SK-N-SH (cell line): ENCODE measurements around the gene NOP53. TPM values are rescaled to one million over a fixed set of nuclear protein-coding genes. Genes with fewer than 3 reads are reported as not detected.
"Not testable (repeated sequence)": the region's sequence is repeated elsewhere in the genome, so short reads cannot be mapped to it uniquely, and the experiment has no call there.

ENCODE experiments used
- CTCF ChIA-PET: fragments of 300-600, 350-600 bp; formaldehyde crosslinking; extraction: SDS; loops from one replicate; lab custom pipeline; 2021; lab: Yijun Ruan, JAX
- POLR2A ChIA-PET: fragments of 350-600 bp; sonication (Branson Sonifier 250); formaldehyde crosslinking; extraction: SDS; loops from one replicate; lab custom pipeline; 2020; ENCODE audit warnings: antibody characterized with exemption, inconsistent platforms; lab: Yijun Ruan, JAX
- DNase-seq: peaks from one replicate; pipeline ENCODE4 v3.0.0; 2012
- H2AFZ ChIP-seq: fragments of 200-600 bp; sonication (generic); 2 replicates; pipeline ENCODE4 v1.8.1; 2016; ENCODE audit warnings: antibody characterized with exemption, mild to moderate bottlenecking, low read depth
- H3F3A ChIP-seq: fragments of 200-600 bp; sonication (generic); replicated peaks from 2 replicates; pipeline ENCODE3; 2016; ENCODE audit warnings: antibody characterized with exemption, mild to moderate bottlenecking; ENCODE audit not compliant: insufficient read depth
- H3K27ac ChIP-seq, 2 experiments: fragments of 200-500 bp in 1 of 2; fragments of 200-600 bp in 1 of 2; sonication (Bioruptor generic) in 1 of 2; sonication (generic), shearing (Covaris generic) in 1 of 2; 2 replicates each; pipeline versions ENCODE4 v1.5.1 to v1.6.1; 2014 to 2016; ENCODE audit warnings: low read depth in 2 of 2, inconsistent platforms in 1 of 2, low read length in 1 of 2, mild to moderate bottlenecking in 1 of 2, mixed read lengths in 1 of 2
- H3K27me3 ChIP-seq: fragments of 200-600 bp; sonication (generic), shearing (Covaris generic); 2 replicates; pipeline ENCODE4 v1.6.1; 2016; ENCODE audit warnings: mixed run types; ENCODE audit not compliant: insufficient read depth
- H3K36me3 ChIP-seq, 2 experiments: fragments of 200-500 bp in 1 of 2; fragments of 200-600 bp in 1 of 2; sonication (Bioruptor generic) in 1 of 2; sonication (generic) in 1 of 2; replicated peaks in 1 of 2; 2 replicates each; pipeline versions ENCODE3 to v1.5.1; 2014 to 2016; ENCODE audit warnings: low read length in 1 of 2, mild to moderate bottlenecking in 1 of 2; ENCODE audit not compliant: insufficient read depth in 2 of 2, control insufficient read depth in 1 of 2
- H3K4me1 ChIP-seq, 2 experiments: fragments of 200-500 bp in 1 of 2; fragments of 200-600 bp in 1 of 2; sonication (Bioruptor generic) in 1 of 2; sonication (generic), shearing (Covaris generic) in 1 of 2; 2 replicates each; pipeline versions ENCODE4 v1.5.1 to v1.6.1; 2014 to 2016; ENCODE audit warnings: low read depth in 1 of 2, low read length in 1 of 2, mixed run types in 1 of 2; ENCODE audit not compliant: insufficient read depth in 2 of 2, control insufficient read depth in 1 of 2
- H3K4me2 ChIP-seq: fragments of 200-600 bp; sonication (generic), shearing (Covaris generic); 2 replicates; pipeline ENCODE4 v1.6.1; 2017; ENCODE audit warnings: mixed run types
- H3K4me3 ChIP-seq, 2 experiments: fragments of 200-500 bp in 1 of 2; fragments of 200-600 bp in 1 of 2; sonication (Bioruptor generic) in 1 of 2; sonication (generic), shearing (Covaris generic) in 1 of 2; 2 replicates each; pipeline versions ENCODE4 v1.5.1 to v1.8.1; 2014 to 2016; ENCODE audit warnings: low read depth in 2 of 2, inconsistent platforms in 1 of 2, low read length in 1 of 2, mild to moderate bottlenecking in 1 of 2, mixed read lengths in 1 of 2, moderate library complexity in 1 of 2
- H3K79me2 ChIP-seq: fragments of 200-600 bp; sonication (generic); 2 replicates; pipeline ENCODE4 v1.8.1; 2017; ENCODE audit warnings: mild to moderate bottlenecking; ENCODE audit not compliant: insufficient read depth
- H3K9ac ChIP-seq: fragments of 200-600 bp; sonication (generic); 2 replicates; pipeline ENCODE4 v1.6.1; 2017; ENCODE audit warnings: mixed run types
- H3K9me2 ChIP-seq: fragments of 200-600 bp; sonication (generic); 2 replicates; pipeline ENCODE4 v1.6.1; 2017; ENCODE audit warnings: mixed run types
- H3K9me3 ChIP-seq: fragments of 200-600 bp; sonication (generic); 2 replicates; pipeline ENCODE4 v1.6.1; 2017; ENCODE audit warnings: mixed run types, mild to moderate bottlenecking, moderate library complexity
- H4K20me1 ChIP-seq: fragments of 200-600 bp; sonication (generic); 2 replicates; pipeline ENCODE4 v1.6.1; 2017; ENCODE audit warnings: mild to moderate bottlenecking, mixed run types; ENCODE audit not compliant: insufficient read depth
- CTCF ChIP-seq: fragments of 200-600 bp; sonication (generic); IDR thresholded peaks from 2 replicates; pipeline ENCODE4 v1.6.1; 2017; ENCODE audit warnings: antibody characterized with exemption, mild to moderate bottlenecking, moderate library complexity
- EZH2phosphoT487 ChIP-seq: fragments of 200-600 bp; sonication (generic); IDR thresholded peaks from 2 replicates; pipeline ENCODE4 v1.6.1; 2017; ENCODE audit warnings: low read depth, mixed run types, mild to moderate bottlenecking, antibody characterized with exemption, moderate library complexity, borderline replicate concordance
- FOSL2 ChIP-seq: IDR thresholded peaks from 2 replicates; pipeline ENCODE4 v1.4.0; 2012; ENCODE audit warnings: low read depth, mild to moderate bottlenecking, moderate library complexity, borderline replicate concordance
- FOXJ3 ChIP-seq: sonication (generic); formaldehyde crosslinking; IDR thresholded peaks from 2 replicates; pipeline ENCODE4 v1.5.1; 2020; ENCODE audit warnings: mild to moderate bottlenecking, missing genetic modification reagents
- FOXM1 ChIP-seq: IDR thresholded peaks from 2 replicates; pipeline ENCODE4 v1.4.0; 2012; ENCODE audit warnings: low read depth, mild to moderate bottlenecking
- PBX3 ChIP-seq: IDR thresholded peaks from 2 replicates; pipeline ENCODE4; 2012
- RAD21 ChIP-seq: IDR thresholded peaks from 2 replicates; pipeline ENCODE4 v1.6.1; 2012; ENCODE audit warnings: mild to moderate bottlenecking, low read length
- RCOR1 ChIP-seq: fragments of 150-350 bp; IDR thresholded peaks from 2 replicates; pipeline ENCODE4 v1.6.1; 2017; ENCODE audit warnings: antibody characterized with exemption, low read length
- RFX5 ChIP-seq: IDR thresholded peaks from 2 replicates; pipeline ENCODE4 v1.6.1; 2012; ENCODE audit warnings: mild to moderate bottlenecking, improper control_type of control experiment, low read length
- RXRA ChIP-seq: IDR thresholded peaks from 2 replicates; pipeline ENCODE4 v1.4.0; 2012; ENCODE audit warnings: low read depth, mild to moderate bottlenecking, borderline replicate concordance
- SIN3A ChIP-seq: IDR thresholded peaks from 2 replicates; pipeline ENCODE4 v1.6.1; 2012; ENCODE audit warnings: low read depth, mild to moderate bottlenecking, low read length, moderate library complexity, borderline replicate concordance
- SMC3 ChIP-seq: IDR thresholded peaks from 2 replicates; pipeline ENCODE4 v1.6.1; 2012; ENCODE audit warnings: low read depth, low read length, improper control_type of control experiment
- TAF1 ChIP-seq: IDR thresholded peaks from 2 replicates; pipeline ENCODE4 v1.6.1; 2012; ENCODE audit warnings: low read depth, mild to moderate bottlenecking, low read length, moderate library complexity, borderline replicate concordance
- TEAD4 ChIP-seq: IDR thresholded peaks from 2 replicates; pipeline ENCODE4 v1.4.0; 2012; ENCODE audit warnings: mild to moderate bottlenecking, borderline replicate concordance; ENCODE audit not compliant: insufficient read depth
- USF1 ChIP-seq: IDR thresholded peaks from 2 replicates; pipeline ENCODE4 v1.4.0; 2012; ENCODE audit warnings: low read depth, borderline replicate concordance
- YY1 ChIP-seq: IDR thresholded peaks from 2 replicates; pipeline ENCODE4 v1.4.0; 2012; ENCODE audit warnings: low read depth, mild to moderate bottlenecking
- WGBS: methylation state at CpG from one replicate; pipeline ENCODE4 v1.1.6; 2017; ENCODE audit warnings: low lambda C conversion rate; 5-methylcytosine and 5-hydroxymethylcytosine counted together
- polyA plus RNA-seq, 3 experiments: library from polyadenylated mRNA; depleted of rRNA; stranded (reverse); fragments of >200 nt; gene quantifications; 2 replicates each; pipeline ENCODE4 v1.2.3, GENCODE V29; 2012
- TF ChIP-seq, protein P1 (sequence below): IDR thresholded peaks from 2 replicates; pipeline ENCODE4 v1.4.0; 2012; ENCODE audit warnings: low read depth
- TF ChIP-seq, protein P2 (sequence below): fragments of 150-350 bp; IDR thresholded peaks from 2 replicates; pipeline ENCODE4 v1.6.1; 2016; ENCODE audit warnings: mild to moderate bottlenecking, low read depth, low read length

NOP53 gene
- polyA plus RNA-seq, 1 of the 3 experiments (the other 2 are of a cell fraction), result 275 TPM

- H3K4me1 ChIP-seq, H3K9me2 ChIP-seq, H4K20me1 ChIP-seq, H3K9ac ChIP-seq, H3K4me2 ChIP-seq, DNase-seq, H2AFZ ChIP-seq, H3K9me3 ChIP-seq, POLR2A ChIA-PET, H3K79me2 ChIP-seq, CTCF ChIA-PET, H3K4me3 ChIP-seq, H3F3A ChIP-seq, H3K36me3 ChIP-seq, H3K27ac ChIP-seq: not testable (repeated sequence)
- peaks cover 13% of the 10 kb centered on the region for H3K27me3 ChIP-seq
- no CpG with 5 or more reads among the region's 12 CpGs for WGBS
These were observed 58.3 kb downstream of the NOP53 start for GRCh38 chr19:47803671-47804070.

- H4K20me1 ChIP-seq, H3K4me3 ChIP-seq, H3F3A ChIP-seq, H3K4me2 ChIP-seq, POLR2A ChIA-PET, H2AFZ ChIP-seq, H3K4me1 ChIP-seq, CTCF ChIA-PET, H3K9ac ChIP-seq, DNase-seq, H3K9me3 ChIP-seq, H3K9me2 ChIP-seq, H3K36me3 ChIP-seq, H3K79me2 ChIP-seq, H3K27ac ChIP-seq: not testable (repeated sequence)
- H3K27me3 ChIP-seq, result peaks cover 13% of the 10 kb centered on the region
- 38% methylated on average over 3 of the region's 5 CpGs for WGBS
These were observed 59.1 kb downstream of the NOP53 start, which contains the start of gene TPRX1 for GRCh38 chr19:47804451-47804850. Gene TPRX1, minus strand, starts transcription at chr19:47804551. Its CDS starts 12 bp downstream, at chr19:47804539.

DNA sequence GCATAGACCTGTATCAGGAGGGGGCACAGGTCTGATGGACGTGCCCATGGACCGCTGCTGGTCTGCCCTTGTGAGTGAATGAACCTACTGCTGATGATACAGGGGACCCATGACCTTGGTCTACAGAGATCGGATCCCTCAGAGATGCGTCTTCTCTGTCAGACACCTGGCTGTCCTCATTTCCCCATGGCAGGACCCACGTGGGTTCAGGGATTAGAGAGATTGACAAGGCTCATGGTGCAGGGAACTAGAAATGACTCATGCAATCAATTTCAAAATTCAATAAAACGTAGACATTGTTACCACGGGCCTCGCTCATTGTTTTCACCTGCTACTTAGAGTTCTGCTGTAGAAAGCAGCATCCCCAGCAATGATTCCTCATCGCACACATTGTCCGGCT is 60.0 kb downstream of the NOP53 start:
- Histone ChIP-seq H3K4me1 (no peaks in the 10 kb centered on the region), H3K27ac (no peak overlapping the region), H3K9ac (no peak overlapping the region), H3K9me3 (no peaks in the 10 kb centered on the region), H3K36me3 (no peaks in the 10 kb centered on the region), H2AFZ (no peak overlapping the region), H4K20me1 (no peaks in the 10 kb centered on the region), H3K27me3 (peaks cover 13% of the 10 kb centered on the region), H3K4me3 (no peak overlapping the region), H3K9me2 (no peaks in the 10 kb centered on the region), H3F3A (no peaks in the 10 kb centered on the region), H3K79me2 (no peaks in the 10 kb centered on the region), H3K4me2 (no peak overlapping the region)
- ChIA-PET CTCF (interaction anchor here (1.3 to 1.7 kb wide), 2 partner anchors 11 to 59 kb away, joined by 3 to 4 read pairs; no protein-coding TSS in a partner anchor), POLR2A (no interaction called here)
- TF ChIP-seq FOSL2, result no peak
- TF ChIP-seq TAF1, result no peak
- TF ChIP-seq SMC3, result no peak
- no peak for TF ChIP-seq RCOR1
- TF ChIP-seq FOXJ3 (CRISPR knock-in tag), result no peak
- no peak for TF ChIP-seq EZH2phosphoT487
- TF ChIP-seq FOXM1, result no peak
- TF ChIP-seq CTCF, result no peak
- TF ChIP-seq, protein P1, sequence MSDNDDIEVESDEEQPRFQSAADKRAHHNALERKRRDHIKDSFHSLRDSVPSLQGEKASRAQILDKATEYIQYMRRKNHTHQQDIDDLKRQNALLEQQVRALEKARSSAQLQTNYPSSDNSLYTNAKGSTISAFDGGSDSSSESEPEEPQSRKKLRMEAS, result no peak
- TF ChIP-seq USF1, result no peak
- TF ChIP-seq PBX3, result no peak
- no peak for TF ChIP-seq RXRA
- TF ChIP-seq RFX5, result no peak
- TF ChIP-seq, protein P2, sequence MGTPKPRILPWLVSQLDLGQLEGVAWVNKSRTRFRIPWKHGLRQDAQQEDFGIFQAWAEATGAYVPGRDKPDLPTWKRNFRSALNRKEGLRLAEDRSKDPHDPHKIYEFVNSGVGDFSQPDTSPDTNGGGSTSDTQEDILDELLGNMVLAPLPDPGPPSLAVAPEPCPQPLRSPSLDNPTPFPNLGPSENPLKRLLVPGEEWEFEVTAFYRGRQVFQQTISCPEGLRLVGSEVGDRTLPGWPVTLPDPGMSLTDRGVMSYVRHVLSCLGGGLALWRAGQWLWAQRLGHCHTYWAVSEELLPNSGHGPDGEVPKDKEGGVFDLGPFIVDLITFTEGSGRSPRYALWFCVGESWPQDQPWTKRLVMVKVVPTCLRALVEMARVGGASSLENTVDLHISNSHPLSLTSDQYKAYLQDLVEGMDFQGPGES, result no peak
- TF ChIP-seq RAD21, result no peak
- no peak for TF ChIP-seq SIN3A
- no peak for TF ChIP-seq TEAD4
- TF ChIP-seq YY1, result no peak
- WGBS, result 37% methylated on average over 9 of the region's 10 CpGs
- no peak for DNase-seq
